ENCODE data around the gene IL17D.

- no peak for TF ChIP-seq CTCF (IDR thresholded peaks at IDR 0.05)
- no peak for TF ChIP-seq POLR2AphosphoS5 (IDR thresholded peaks at IDR 0.05)
- TF ChIP-seq POLR2A (IDR thresholded peaks at IDR 0.05; ENCODE audit: low read depth) = no peak
- no peak for TF ChIP-seq EP300 (IDR thresholded peaks at IDR 0.05)
Measured at GRCh38 chr13:20716951-20717350, 13.5 kb downstream of the IL17D start.
